H7 (cell line): ENCODE measurements around the gene SLC30A3. TPM values are rescaled to one million over a fixed set of nuclear protein-coding genes. Genes with fewer than 3 reads are reported as not detected.

Experiments
- DNase-seq: peaks from one replicate; pipeline ENCODE4 v3.0.0; 2012
- H3K27me3 ChIP-seq: 2 replicates; pipeline ENCODE4 v1.6.0; 2011; ENCODE audit warnings: mild to moderate bottlenecking, low read length; ENCODE audit not compliant: control insufficient read depth, insufficient read depth
- H3K36me3 ChIP-seq: replicated peaks from 2 replicates; pipeline ENCODE4 v1.5.1; 2011; ENCODE audit warnings: low read length; ENCODE audit not compliant: control insufficient read depth, insufficient read depth
- H3K4me3 ChIP-seq: 2 replicates; pipeline ENCODE4 v1.5.1; 2011; ENCODE audit warnings: low read depth, mild to moderate bottlenecking, control low read depth, low read length, moderate library complexity; ENCODE audit not compliant: insufficient read depth
- total RNA-seq: library from RNA; depleted of rRNA; stranded (reverse); fragments of >200 nt; shearing (Covaris generic); gene quantifications from 2 replicates; pipeline ENCODE4 v1.2.3, GENCODE V29; 2014

SLC30A3 gene
- total RNA-seq, 1 experiment from 2014 or later = 1.4 TPM

- H3K36me3 ChIP-seq = peaks cover 71% of the 10 kb centered on the region
- DNase-seq = peak; percentile 43
- H3K4me3 ChIP-seq = no peak overlapping the region
- H3K27me3 ChIP-seq = no peaks in the 10 kb centered on the region
These were observed 20.9 kb downstream of the SLC30A3 start for GRCh38 chr2:27241761-27242613.

- Histone ChIP-seq H3K36me3 (peaks cover 85% of the 10 kb centered on the region), H3K4me3 (no peak overlapping the region), H3K27me3 (no peaks in the 10 kb centered on the region)
- DNase-seq = no peak
These were observed 22.4 kb downstream of the SLC30A3 start for GRCh38 chr2:27240406-27240805.

- no peaks in the 10 kb centered on the region for H3K27me3 ChIP-seq
- DNase-seq = no peak
- peaks cover 93% of the 10 kb centered on the region for H3K36me3 ChIP-seq
- H3K4me3 ChIP-seq = no peak overlapping the region
These were observed 23.9 kb downstream of the SLC30A3 start for GRCh38 chr2:27238976-27239375.

GRCh38 chr2:27237341-27237945, 25.4 kb downstream of the SLC30A3 start:
- DNase-seq = no peak
- Histone ChIP-seq H3K4me3 (no peak overlapping the region), H3K27me3 (no peaks in the 10 kb centered on the region)

GRCh38 chr2:27236626-27237025, 26.2 kb downstream of the SLC30A3 start:
- no peak for DNase-seq
- H3K4me3 ChIP-seq = no peak overlapping the region
- no peaks in the 10 kb centered on the region for H3K27me3 ChIP-seq
- H3K36me3 ChIP-seq = peaks cover 93% of the 10 kb centered on the region

More at GRCh38 chr2:27237341-27237945, 25.4 kb downstream of the SLC30A3 start:
- peaks cover 93% of the 10 kb centered on the region for H3K36me3 ChIP-seq

GRCh38 chr2:27236136-27236535, 26.7 kb downstream of the SLC30A3 start:
- DNase-seq = no peak
- H3K36me3 ChIP-seq = peaks cover 92% of the 10 kb centered on the region
- no peak overlapping the region for H3K4me3 ChIP-seq
- H3K27me3 ChIP-seq = no peaks in the 10 kb centered on the region

- Histone ChIP-seq H3K27me3 (no peaks in the 10 kb centered on the region), H3K4me3 (no peak overlapping the region), H3K36me3 (peaks cover 74% of the 10 kb centered on the region)
- no peak for DNase-seq
These were observed 29.5 kb downstream of the SLC30A3 start for GRCh38 chr2:27233341-27233740.

GRCh38 chr2:27231921-27232320, 30.9 kb downstream of the SLC30A3 start:
- Histone ChIP-seq H3K27me3 (no peaks in the 10 kb centered on the region), H3K36me3 (peaks cover 65% of the 10 kb centered on the region), H3K4me3 (no peak overlapping the region)
- no peak for DNase-seq

- Histone ChIP-seq H3K27me3 (no peaks in the 10 kb centered on the region), H3K36me3 (peaks cover 56% of the 10 kb centered on the region), H3K4me3 (no peak overlapping the region)
- no peak for DNase-seq
These were observed 35.3 kb downstream of the SLC30A3 start for GRCh38 chr2:27227501-27227900.

- peaks cover 53% of the 10 kb centered on the region for H3K36me3 ChIP-seq
- H3K4me3 ChIP-seq = no peak overlapping the region
- DNase-seq = no peak
- no peaks in the 10 kb centered on the region for H3K27me3 ChIP-seq
These were observed 37.3 kb downstream of the SLC30A3 start for GRCh38 chr2:27225526-27225925.

- Histone ChIP-seq H3K36me3 (peaks cover 59% of the 10 kb centered on the region), H3K4me3 (no peak overlapping the region), H3K27me3 (no peaks in the 10 kb centered on the region)
- no peak for DNase-seq
These were observed 39.4 kb downstream of the SLC30A3 start for GRCh38 chr2:27223416-27223815.

GRCh38 chr2:27222407-27222806, 40.4 kb downstream of the SLC30A3 start:
- Histone ChIP-seq H3K4me3 (no peak overlapping the region), H3K36me3 (peaks cover 60% of the 10 kb centered on the region), H3K27me3 (no peaks in the 10 kb centered on the region)
- DNase-seq = no peak

- DNase-seq = no peak
- Histone ChIP-seq H3K27me3 (no peaks in the 10 kb centered on the region), H3K4me3 (no peak overlapping the region), H3K36me3 (peaks cover 50% of the 10 kb centered on the region)
These were observed 41.7 kb downstream of the SLC30A3 start for GRCh38 chr2:27221166-27221565.

GRCh38 chr2:27220091-27220490, 42.8 kb downstream of the SLC30A3 start:
- Histone ChIP-seq H3K27me3 (no peaks in the 10 kb centered on the region), H3K4me3 (no peak overlapping the region), H3K36me3 (peaks cover 49% of the 10 kb centered on the region)
- no peak for DNase-seq

GRCh38 chr2:27219091-27219490, 43.8 kb downstream of the SLC30A3 start:
- Histone ChIP-seq H3K27me3 (no peaks in the 10 kb centered on the region), H3K4me3 (no peak overlapping the region), H3K36me3 (peaks cover 41% of the 10 kb centered on the region)
- no peak for DNase-seq
